ENCODE results near the gene HES1. TPM values are rescaled to one million over a fixed set of nuclear protein-coding genes. Genes with fewer than 3 reads are reported as not detected.

HES1 gene
- total RNA-seq, 1 donor from 2014 or later, result 11.1 TPM

- ATAC-seq (ENCODE audit: poor library complexity) (no peak), DNase-seq (no peak)
- intact Hi-C loops (cut with DNase I), result no loop called here
Measured at GRCh38 chr3:194176274-194176991, 40.5 kb downstream of the HES1 start.

GRCh38 chr3:194177141-194177540 lies 41.2 kb downstream of the HES1 start:
- DNase-seq, result no peak
- intact Hi-C loops (cut with DNase I), result no loop called here
- no peak for ATAC-seq (ENCODE audit: poor library complexity)

GRCh38 chr3:194178128-194178527 lies 42.2 kb downstream of the HES1 start:
- no peak for ATAC-seq (ENCODE audit: poor library complexity)
- intact Hi-C loops (cut with DNase I), result no loop called here
- DNase-seq, result no peak

GRCh38 chr3:194178669-194179068 lies 42.7 kb downstream of the HES1 start:
- DNase-seq (no peak), ATAC-seq (ENCODE audit: poor library complexity) (no peak)
- intact Hi-C loops (cut with DNase I), result no loop called here

GRCh38 chr3:194180570-194180969 lies 44.6 kb downstream of the HES1 start:
- ATAC-seq (ENCODE audit: poor library complexity), result no peak
- DNase-seq, result no peak
- intact Hi-C loops (cut with DNase I), result no loop called here

- DNase-seq, result no peak
- intact Hi-C loops (cut with DNase I), result no loop called here
- no peak for ATAC-seq (ENCODE audit: poor library complexity)
Measured at GRCh38 chr3:194181612-194182529, 45.9 kb downstream of the HES1 start.

- no peak for DNase-seq
- ATAC-seq (ENCODE audit: poor library complexity), result no peak
- intact Hi-C loops (cut with DNase I), result no loop called here
Measured at GRCh38 chr3:194183271-194183670, 47.3 kb downstream of the HES1 start.

GRCh38 chr3:194184265-194184751 lies 48.4 kb downstream of the HES1 start:
- no peak for ATAC-seq (ENCODE audit: poor library complexity)
- intact Hi-C loops (cut with DNase I), result no loop called here
- DNase-seq, result no peak

- ATAC-seq (ENCODE audit: poor library complexity) (no peak), DNase-seq (no peak)
- intact Hi-C loops (cut with DNase I), result no loop called here
Measured at GRCh38 chr3:194184801-194185200, 48.9 kb downstream of the HES1 start.

GRCh38 chr3:194185221-194185620 lies 49.3 kb downstream of the HES1 start:
- intact Hi-C loops (cut with DNase I), result no loop called here
- DNase-seq (no peak), ATAC-seq (ENCODE audit: poor library complexity) (no peak)

GRCh38 chr3:194187233-194187944 lies 51.4 kb downstream of the HES1 start:
- ATAC-seq (ENCODE audit: poor library complexity), result no peak
- intact Hi-C loops (cut with DNase I), result no loop called here
- no peak for DNase-seq

Other genes with a start within 250 kb of the HES1 start
- 2.4 TPM for gene CPN2, start 215.2 kb downstream of the HES1 start, total RNA-seq
- gene LRRC15, start 233.6 kb downstream of the HES1 start, total RNA-seq, result 0.16 TPM